ENCODE data around the gene TJP2.

- no peak for TF ChIP-seq CTCF (conservative IDR thresholded peaks at IDR 0.05)
- no peak for TF ChIP-seq ZFX (IDR thresholded peaks at IDR 0.05)
These were observed 129.3 kb downstream of the TJP2 start for GRCh38 chr9:69303331-69303730.
